ENCODE data around the gene C1GALT1C1L. TPM values are rescaled to one million over a fixed set of nuclear protein-coding genes. Genes with fewer than 3 reads are reported as not detected.

C1GALT1C1L gene
- total RNA-seq = 1.1 and 1.2 TPM in 2 replicates

DNA sequence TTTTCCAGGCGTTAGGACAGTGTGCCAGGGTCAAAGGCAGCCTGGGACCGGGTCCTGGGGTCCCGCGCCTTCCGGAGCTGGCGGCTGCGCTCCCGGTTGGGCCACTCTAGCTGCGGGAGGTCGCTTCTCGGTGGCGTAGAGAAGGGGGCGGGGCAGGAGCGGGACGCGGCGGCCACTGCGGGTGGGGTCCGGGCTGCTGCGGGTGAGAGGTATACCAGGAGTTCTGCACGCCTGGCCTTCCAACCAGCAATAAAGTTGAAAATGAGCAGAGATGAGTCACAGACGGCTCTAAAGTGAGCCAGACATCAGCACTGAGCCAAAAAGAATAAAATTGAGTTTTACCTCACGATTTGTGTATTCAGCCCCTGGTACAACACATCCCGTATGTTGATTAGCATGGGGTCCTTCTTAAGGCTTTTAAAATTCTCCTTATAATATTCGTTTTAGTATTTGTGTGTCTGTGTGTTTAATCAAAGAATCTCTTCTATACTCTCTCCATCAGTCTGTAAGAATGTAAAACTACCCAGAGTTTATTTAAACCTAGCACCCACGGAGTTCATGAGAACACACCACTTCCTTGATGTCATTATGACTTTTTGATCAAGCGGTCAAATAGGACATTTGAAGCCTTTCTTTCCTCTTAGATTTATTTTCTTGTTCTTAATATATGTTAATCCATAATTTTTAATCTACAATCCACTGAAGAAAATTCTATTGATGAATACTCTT lies at the start of gene C1GALT1C1L:
TSS of gene C1GALT1C1L (minus strand) at position 108 of the 729 bp plus-strand sequence. CDS start at position 1, 107 bp downstream.
- peak; percentile 29 for DNase-seq (ENCODE audit: low read depth)
- Histone ChIP-seq H3K4me3 (ENCODE audit: low read depth, low read length) (peak within 1 kb of the TSS; percentile 44), H3K36me3 (ENCODE audit: control insufficient read depth, insufficient read depth, low read length) (no peaks in the 10 kb centered on the region), H3K27me3 (ENCODE audit: control insufficient read depth, insufficient read depth, low read length) (no peaks in the 10 kb centered on the region)
- TF ChIP-seq CTCF (IDR thresholded peaks at IDR 0.05; ENCODE audit: insufficient read depth, low read length, poor library complexity, severe bottlenecking) = no peak

- Histone ChIP-seq H3K27me3 (ENCODE audit: control insufficient read depth, insufficient read depth, low read length) (no peaks in the 10 kb centered on the region), H3K4me3 (ENCODE audit: low read depth, low read length) (no peak overlapping the region), H3K36me3 (ENCODE audit: control insufficient read depth, insufficient read depth, low read length) (no peaks in the 10 kb centered on the region)
- TF ChIP-seq CTCF (IDR thresholded peaks at IDR 0.05; ENCODE audit: insufficient read depth, low read length, poor library complexity, severe bottlenecking) = no peak
- no peak for DNase-seq (ENCODE audit: low read depth)
Observed at GRCh38 chr2:43725711-43726246, 49.5 kb upstream of the C1GALT1C1L start.

DNA sequence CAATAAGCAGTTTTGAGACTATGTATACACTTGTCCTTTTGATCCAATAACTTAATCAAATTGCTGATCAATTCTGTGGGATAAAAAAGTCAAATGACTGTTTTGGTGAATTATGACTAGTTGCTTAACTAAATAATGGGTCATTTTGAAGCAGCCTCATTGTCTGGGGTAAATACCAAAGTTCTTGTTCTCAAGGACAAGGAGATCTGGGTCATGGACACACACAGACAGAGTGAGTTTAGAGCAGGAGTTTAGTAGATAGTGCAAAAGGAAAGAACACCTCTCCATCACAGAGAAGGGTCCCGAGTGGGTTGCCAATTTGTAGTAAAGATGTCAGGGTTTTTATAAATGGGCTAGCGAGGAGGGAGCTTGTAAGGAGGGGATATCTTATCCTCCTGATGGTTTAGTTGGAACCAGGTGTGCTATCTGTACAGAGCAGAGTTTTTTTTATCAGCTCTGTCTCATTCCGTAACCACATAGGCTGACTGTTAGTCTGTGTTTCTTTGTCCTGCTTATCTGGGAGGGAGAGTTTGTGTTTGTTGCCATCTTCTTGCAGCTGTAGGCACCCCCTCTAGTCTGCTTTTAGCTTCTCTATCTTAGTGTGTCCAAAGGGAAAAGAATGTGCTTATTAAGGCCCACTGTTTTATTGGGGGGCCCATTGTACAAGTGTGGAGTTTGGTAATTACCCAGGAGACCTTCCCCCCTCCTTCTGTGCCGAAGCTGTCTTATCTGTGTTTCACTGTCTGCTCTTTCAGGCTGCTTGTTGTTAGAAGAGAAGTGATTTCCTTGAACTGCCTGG lies 48.7 kb upstream of the C1GALT1C1L start:
- TF ChIP-seq CTCF (IDR thresholded peaks at IDR 0.05; ENCODE audit: insufficient read depth, low read length, poor library complexity, severe bottlenecking) = no peak
- Histone ChIP-seq H3K36me3 (ENCODE audit: control insufficient read depth, insufficient read depth, low read length) (no peaks in the 10 kb centered on the region), H3K27me3 (ENCODE audit: control insufficient read depth, insufficient read depth, low read length) (no peaks in the 10 kb centered on the region), H3K4me3 (ENCODE audit: low read depth, low read length) (no peak overlapping the region)
- DNase-seq (ENCODE audit: low read depth) = no peak

DNA sequence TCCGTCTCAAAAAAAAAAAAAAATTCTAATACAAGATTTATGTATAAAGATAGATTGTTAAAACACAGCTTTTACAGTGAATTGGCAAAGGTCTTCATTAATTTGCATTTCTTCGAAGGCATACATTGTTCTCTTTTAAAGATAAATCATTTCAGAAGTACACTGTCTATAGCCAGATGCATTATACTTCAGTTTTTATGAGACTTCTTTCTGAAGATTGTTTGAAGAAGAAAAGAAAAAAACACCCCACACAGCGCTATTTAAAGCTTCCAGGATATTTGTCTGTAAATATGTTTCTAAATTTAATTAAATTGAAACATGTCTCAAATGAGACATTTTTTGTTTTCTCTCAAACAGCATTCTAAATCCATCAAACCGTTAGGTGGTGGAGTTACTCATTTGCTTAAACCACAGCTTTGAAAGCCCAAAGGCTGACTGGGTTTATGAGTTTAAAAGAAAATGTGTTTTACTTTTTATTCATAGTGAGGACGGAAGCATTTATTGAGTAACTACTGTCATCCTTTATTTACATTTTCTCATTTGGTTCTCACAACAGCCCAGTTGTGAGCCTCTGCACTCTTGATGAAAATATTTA lies 42.4 kb upstream of the C1GALT1C1L start:
- no peak for TF ChIP-seq CTCF (IDR thresholded peaks at IDR 0.05; ENCODE audit: insufficient read depth, low read length, poor library complexity, severe bottlenecking)
- H3K27me3 ChIP-seq (ENCODE audit: control insufficient read depth, insufficient read depth, low read length) = no peaks in the 10 kb centered on the region
- H3K4me3 ChIP-seq (ENCODE audit: low read depth, low read length) = no peak overlapping the region
- H3K36me3 ChIP-seq (ENCODE audit: control insufficient read depth, insufficient read depth, low read length) = no peaks in the 10 kb centered on the region
- no peak for DNase-seq (ENCODE audit: low read depth)

DNA sequence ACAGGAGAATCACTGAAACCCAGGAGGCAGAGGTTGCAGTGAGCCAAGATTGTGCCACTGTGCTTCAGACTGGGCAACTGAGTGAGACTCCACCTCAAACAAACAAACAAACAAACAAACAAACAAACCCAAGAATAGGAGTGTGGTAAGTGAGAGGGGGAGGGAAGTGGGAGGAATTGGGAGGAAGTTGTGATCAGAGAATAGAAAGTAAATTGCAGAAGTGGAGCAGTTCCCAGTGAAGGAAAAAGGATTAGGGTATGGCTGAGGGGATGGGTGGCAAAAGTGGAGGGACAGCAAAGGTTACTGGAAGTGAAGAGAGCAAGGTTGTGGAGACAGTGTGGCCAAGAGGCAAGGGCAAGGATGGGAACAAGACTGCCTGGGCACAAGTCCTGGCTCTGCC lies 41.1 kb upstream of the C1GALT1C1L start:
- Histone ChIP-seq H3K4me3 (ENCODE audit: low read depth, low read length) (no peak overlapping the region), H3K36me3 (ENCODE audit: control insufficient read depth, insufficient read depth, low read length) (no peaks in the 10 kb centered on the region), H3K27me3 (ENCODE audit: control insufficient read depth, insufficient read depth, low read length) (no peaks in the 10 kb centered on the region)
- TF ChIP-seq CTCF (IDR thresholded peaks at IDR 0.05; ENCODE audit: insufficient read depth, low read length, poor library complexity, severe bottlenecking) = no peak
- no peak for DNase-seq (ENCODE audit: low read depth)

All from kidney epithelial cell (primary cell).